Adrenal gland (tissue), 12 donors: ENCODE measurements around the gene JOSD1. TPM values are rescaled to one million over a fixed set of nuclear protein-coding genes. Genes with fewer than 3 reads are reported as not detected.

Experiments used
- DNase-seq, 7 donors: peaks; one replicate each; pipeline ENCODE4 v3.0.0-alpha.2; 2019 to 2020
- H3K27ac ChIP-seq, 5 donors: fragments of 200-600 bp; sonication (generic) in 4 of 5; 1 replicate in 3 of 5; 2 replicates in 2 of 5; pipeline versions ENCODE4 v1.5.1 to v1.8.0; 2016 to 2020; ENCODE audit warnings: mild to moderate bottlenecking in 1 of 5
- H3K27me3 ChIP-seq: fragments of 200-600 bp; 2 replicates; pipeline ENCODE4 v1.8.0; 2021
- H3K36me3 ChIP-seq, 2 donors: fragments of 200-600 bp; replicated peaks in 1 of 2; 1 replicate in 1 of 2; 2 replicates in 1 of 2; pipeline versions ENCODE4 v1.5.1 to v1.8.0; 2018 to 2022
- H3K4me1 ChIP-seq, 2 donors: fragments of 200-600 bp; replicated peaks in 1 of 2; 1 replicate in 1 of 2; 2 replicates in 1 of 2; pipeline versions ENCODE4 v1.5.1 to v1.8.0; 2018 to 2021
- H3K4me3 ChIP-seq, 4 donors: fragments of 200-600 bp; sonication (generic) in 3 of 4; one replicate each; pipeline ENCODE4 v1.5.1; 2016 to 2018
- H3K9me3 ChIP-seq, 3 donors: fragments of 200-600 bp; sonication (generic) in 1 of 3; replicated peaks in 1 of 3; 1 replicate in 2 of 3; 2 replicates in 1 of 3; pipeline versions ENCODE4 v1.5.1 to v1.8.0; 2016 to 2021
- CTCF ChIP-seq, 6 experiments: fragments of 450-650 bp in 4 of 6; fragments of 200-600 bp in 2 of 6; sonication (generic) in 1 of 6; IDR thresholded peaks; 1 replicate in 5 of 6; 2 replicates in 1 of 6; pipeline versions ENCODE4 v1.5.1 to v1.8.0; 2016 to 2021; ENCODE audit warnings: antibody characterized with exemption in 6 of 6, mild to moderate bottlenecking in 2 of 6, moderate library complexity in 1 of 6
- POLR2A ChIP-seq, 2 donors: fragments of 450-650 bp; IDR thresholded peaks; one replicate each; pipeline ENCODE4 v1.6.1; 2017; ENCODE audit warnings: antibody characterized with exemption in 2 of 2, mild to moderate bottlenecking in 2 of 2, moderate library complexity in 1 of 2
- WGBS, 4 donors: extraction: QIAGEN DNeasy Blood & Tissue Kit in 2 of 4; methylation state at CpG; one replicate each; pipeline versions ENCODE4 v1.1.5 to v1.1.7; 2013 to 2017; 5-methylcytosine and 5-hydroxymethylcytosine counted together
- intact Hi-C, 2 donors: fragments of 100-400 bp; cut with DNase I; formaldehyde crosslinking; loops; one replicate each; pipeline versions ENCODE4 v1.14.1 to v1.15.0; 2022 to 2023
- polyA plus RNA-seq, 3 donors: library from polyadenylated mRNA; stranded (reverse); fragments of 200-250 nt in 2 of 3; fragments of 350-450 nt in 1 of 3; fragmentation: Illumina TruSeq in 1 of 3; extraction: RNeasy Lipid Tissue Mini Kit (QIAGEN cat#74804) in 1 of 3; gene quantifications; one replicate each; pipeline ENCODE4 v1.2.3, GENCODE V29; 2013 to 2014
- total RNA-seq, 9 donors: library from RNA; depleted of rRNA in 4 of 9; stranded (reverse); fragments of >200 nt in 4 of 9; fragments of 120-200 nt in 1 of 9; fragmentation: NEBNext Ultra II Directional in 1 of 9; extraction: Animal tissue kit (Norgen Biotek cat#: 25700) in 1 of 9; gene quantifications; one replicate each; pipeline versions ENCODE4 v1.1.0 to v1.2.4, GENCODE V29; 2013 to 2023
- donor health status: healthy with polysubstance abuse.
- donor health status: Bipolar disorder and iron deficiency.
- donor health status: DM: yes; HTN: yes; CAD: no.
- donor health status: DM: no; HTN: no; CAD: no.
- donor health status: DM: no; HTN: no; CAD: no.
- donor health status: DM: yes; HTN: yes; CAD: no.

Gene JOSD1
- total and polyA plus RNA-seq, 12 donors = 14.3 to 93.4 (median 42.4) TPM

- Histone ChIP-seq H3K4me3 (no peak overlapping the region), H3K9me3 (no peaks in the 10 kb centered on the region), H3K4me1 (peaks cover 18 to 43% of the 10 kb centered on the region in 2 donors), H3K27ac (no peak overlapping the region), H3K36me3 (peaks cover 0 to 8% of the 10 kb centered on the region in 2 donors), H3K27me3 (no peaks in the 10 kb centered on the region)
- no peak for DNase-seq
- intact Hi-C loops = no loop called here
- 65 to 74% (median 67%) methylated on average over 3 of the region's 3 CpGs for WGBS, 4 donors
- TF ChIP-seq CTCF (IDR thresholded peaks at IDR 0.05) (no peak), POLR2A (IDR thresholded peaks at IDR 0.05) (no peak)
These were observed 5.8 kb downstream of the JOSD1 start for GRCh38 chr22:38694940-38695339.

- Histone ChIP-seq H3K36me3 (peaks cover 0 to 13% of the 10 kb centered on the region in 2 donors), H3K27me3 (no peaks in the 10 kb centered on the region), H3K9me3 (no peaks in the 10 kb centered on the region), H3K27ac (no peak overlapping the region), H3K4me3 (no peak overlapping the region), H3K4me1 (peaks cover 18 to 34% of the 10 kb centered on the region in 2 donors)
- DNase-seq = no peak
- 85 to 97% (median 88%) methylated on average over 2 of the region's 2 CpGs for WGBS, 4 donors
- intact Hi-C loops = no loop called here
- TF ChIP-seq POLR2A (IDR thresholded peaks at IDR 0.05) (no peak), CTCF (IDR thresholded peaks at IDR 0.05) (no peak)
These were observed 6.7 kb downstream of the JOSD1 start for GRCh38 chr22:38694049-38694448.

GRCh38 chr22:38689651-38690050, 11.1 kb downstream of the JOSD1 start:
- Histone ChIP-seq H3K4me1 (no peaks in the 10 kb centered on the region), H3K4me3 (no peak overlapping the region), H3K36me3 (peaks cover 0 to 54% of the 10 kb centered on the region in 2 donors), H3K27me3 (no peaks in the 10 kb centered on the region), H3K27ac (no peak overlapping the region), H3K9me3 (no peaks in the 10 kb centered on the region)
- 67 to 81% (median 75%) methylated on average over 1 of the region's 1 CpG for WGBS, 4 donors
- intact Hi-C loops = no loop called here
- TF ChIP-seq CTCF (IDR thresholded peaks at IDR 0.05) = no peak
- no peak for TF ChIP-seq POLR2A (IDR thresholded peaks at IDR 0.05)
- DNase-seq = no peak

- H3K36me3 ChIP-seq = peaks cover 0 to 58% of the 10 kb centered on the region in 2 donors
- no peaks in the 10 kb centered on the region for H3K27me3 ChIP-seq
- H3K27ac ChIP-seq = no peak overlapping the region
- WGBS, 4 donors = 80 to 90% (median 83%) methylated on average over 1 of the region's 1 CpG
- no peak for TF ChIP-seq CTCF (IDR thresholded peaks at IDR 0.05)
- TF ChIP-seq POLR2A (IDR thresholded peaks at IDR 0.05) = no peak
- no peak for DNase-seq
- intact Hi-C loops = no loop called here
- H3K4me3 ChIP-seq = no peak overlapping the region
- no peaks in the 10 kb centered on the region for H3K9me3 ChIP-seq
- peaks cover 5% of the 10 kb centered on the region in 2 donors for H3K4me1 ChIP-seq
These were observed 15.0 kb downstream of the JOSD1 start for GRCh38 chr22:38685761-38686160.
